ENCODE data around the gene LIFR. TPM values are rescaled to one million over a fixed set of nuclear protein-coding genes. Genes with fewer than 3 reads are reported as not detected.

LIFR gene
- total RNA-seq, 4 donors from 2014 or later: 61.8 to 105 (median 78.0) TPM

GRCh38 chr5:38546691-38547146, 9.7 kb downstream of the LIFR start:
- Histone ChIP-seq H3K4me3 (no peak overlapping the region), H3K27me3 (no peaks in the 10 kb centered on the region), H3K36me3 (no peaks in the 10 kb centered on the region), H3K27ac (no peak overlapping the region), H3K9me3 (no peaks in the 10 kb centered on the region), H3K4me1 (peaks cover 0 to 58% (median 8%) of the 10 kb centered on the region in 3 donors)
- ATAC-seq: no peak
- TF ChIP-seq POLR2AphosphoS5 (IDR thresholded peaks at IDR 0.05) (no peak), EP300 (IDR thresholded peaks at IDR 0.05) (no peak), CTCF (IDR thresholded peaks at IDR 0.05) (no peak), POLR2A (IDR thresholded peaks at IDR 0.05) (no peak)
- 50 to 60% methylated on average over 1 to 2 of the region's 2 CpGs for WGBS, 2 donors (ENCODE audit: low coverage in 1 of 2)

- Histone ChIP-seq H3K4me1 (peaks cover 6 to 50% (median 8%) of the 10 kb centered on the region in 3 donors), H3K4me3 (no peak overlapping the region), H3K27me3 (no peaks in the 10 kb centered on the region), H3K36me3 (no peaks in the 10 kb centered on the region), H3K27ac (no peak overlapping the region), H3K9me3 (no peaks in the 10 kb centered on the region)
- 97 to 98% methylated on average over 4 of the region's 4 CpGs for WGBS, 2 donors (ENCODE audit: low coverage in 1 of 2)
- no peak for TF ChIP-seq POLR2A (IDR thresholded peaks at IDR 0.05)
- TF ChIP-seq POLR2AphosphoS5 (IDR thresholded peaks at IDR 0.05): no peak
- TF ChIP-seq EP300 (IDR thresholded peaks at IDR 0.05): no peak
- TF ChIP-seq CTCF (IDR thresholded peaks at IDR 0.05): no peak
- ATAC-seq: no peak
These were observed 12.6 kb downstream of the LIFR start for GRCh38 chr5:38543886-38544285.

DNA sequence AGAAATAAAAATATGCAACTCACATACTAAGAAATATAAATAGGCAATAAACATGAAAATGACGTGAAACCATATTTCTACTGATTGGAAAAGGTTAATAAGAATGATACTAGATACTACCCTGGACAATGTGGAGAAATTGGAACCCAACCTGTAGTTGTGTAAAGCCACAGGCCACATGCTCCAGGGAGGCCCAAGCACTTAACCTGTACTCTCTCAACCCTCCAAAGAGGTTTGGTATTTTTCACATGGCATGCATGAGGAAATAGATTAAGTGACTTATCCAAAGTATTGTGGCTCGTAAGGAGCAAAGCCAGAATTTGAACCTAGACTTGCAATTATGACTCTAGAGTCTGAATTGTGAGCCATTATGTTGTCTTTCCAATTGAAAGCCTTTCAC, 13.4 kb downstream of the LIFR start:
- Histone ChIP-seq H3K36me3 (no peaks in the 10 kb centered on the region), H3K9me3 (no peaks in the 10 kb centered on the region), H3K4me3 (no peak overlapping the region), H3K4me1 (peaks cover 4 to 48% (median 6%) of the 10 kb centered on the region in 3 donors), H3K27me3 (no peaks in the 10 kb centered on the region), H3K27ac (no peak overlapping the region)
- ATAC-seq: no peak
- WGBS, 2 donors (ENCODE audit: low coverage in 1 of 2): 71 to 100% methylated on average over 2 of the region's 2 CpGs
- no peak for TF ChIP-seq EP300 (IDR thresholded peaks at IDR 0.05)
- no peak for TF ChIP-seq POLR2AphosphoS5 (IDR thresholded peaks at IDR 0.05)
- no peak for TF ChIP-seq POLR2A (IDR thresholded peaks at IDR 0.05)
- TF ChIP-seq CTCF (IDR thresholded peaks at IDR 0.05): no peak

DNA sequence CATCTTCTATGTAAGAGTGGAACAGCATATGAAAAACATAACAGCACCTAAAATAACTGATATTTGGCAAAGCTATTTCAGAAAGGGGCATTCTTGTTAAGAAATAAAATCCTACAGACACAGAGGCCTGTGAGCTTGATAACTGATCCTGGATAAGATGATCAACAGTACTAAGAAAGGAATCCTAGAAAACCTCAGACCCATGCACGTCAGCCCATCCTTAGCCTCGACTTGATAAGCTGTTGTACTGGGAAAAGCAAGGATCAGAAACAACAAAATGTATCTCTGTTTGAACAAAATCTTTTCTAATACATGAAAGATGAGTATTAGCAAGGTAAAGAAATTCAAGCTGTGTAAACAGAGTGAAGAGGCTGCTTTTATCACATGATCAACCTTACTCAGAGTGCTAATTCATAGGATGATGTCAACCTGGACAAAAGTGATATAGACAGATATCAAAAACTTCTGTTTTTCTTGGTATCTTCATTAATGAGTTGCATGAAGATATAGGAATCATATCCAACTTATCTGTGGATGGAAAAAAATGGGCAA, 15.2 kb downstream of the LIFR start:
- TF ChIP-seq POLR2AphosphoS5 (IDR thresholded peaks at IDR 0.05): no peak
- TF ChIP-seq EP300 (IDR thresholded peaks at IDR 0.05): no peak
- no peak for TF ChIP-seq POLR2A (IDR thresholded peaks at IDR 0.05)
- no peak for TF ChIP-seq CTCF (IDR thresholded peaks at IDR 0.05)
- Histone ChIP-seq H3K27me3 (no peaks in the 10 kb centered on the region), H3K4me3 (no peak overlapping the region), H3K9me3 (no peaks in the 10 kb centered on the region), H3K27ac (no peak overlapping the region), H3K36me3 (no peaks in the 10 kb centered on the region), H3K4me1 (peaks cover 0 to 42% (median 6%) of the 10 kb centered on the region in 3 donors)
- ATAC-seq: no peak
- 68 to 74% methylated on average over 2 of the region's 2 CpGs for WGBS, 2 donors (ENCODE audit: low coverage in 1 of 2)

GRCh38 chr5:38540314-38540713, 16.1 kb downstream of the LIFR start:
- H3K27ac ChIP-seq: no peak overlapping the region
- WGBS, 2 donors (ENCODE audit: low coverage in 1 of 2): 69 to 76% methylated on average over 4 to 5 of the region's 6 CpGs

More at GRCh38 chr5:38540314-38540713, 16.1 kb downstream of the LIFR start:
- TF ChIP-seq POLR2AphosphoS5 (IDR thresholded peaks at IDR 0.05) (no peak), CTCF (IDR thresholded peaks at IDR 0.05) (no peak), EP300 (IDR thresholded peaks at IDR 0.05) (no peak), POLR2A (IDR thresholded peaks at IDR 0.05) (no peak)
- ATAC-seq: peak; percentile 41
- Histone ChIP-seq H3K4me1 (peaks cover 2 to 51% (median 9%) of the 10 kb centered on the region in 3 donors), H3K27me3 (no peaks in the 10 kb centered on the region), H3K9me3 (no peaks in the 10 kb centered on the region), H3K36me3 (no peaks in the 10 kb centered on the region), H3K4me3 (no peak overlapping the region)
